H1 (cell line): ENCODE measurements around the gene STARD13. TPM values are rescaled to one million over a fixed set of nuclear protein-coding genes. Genes with fewer than 3 reads are reported as not detected.

Experiments used
- ASH2L ChIP-seq: fragments of 200-600, 300-600 bp; sonication (generic); IDR thresholded peaks from one replicate; pipeline ENCODE4 v1.7.1; 2017; ENCODE audit warnings: low read length
- ATF3 ChIP-seq: IDR thresholded peaks from 2 replicates; pipeline ENCODE4 v1.6.1; 2011; ENCODE audit warnings: low read depth, mild to moderate bottlenecking, low read length; ENCODE audit not compliant: insufficient read depth
- BCL11A ChIP-seq, 2 experiments: IDR thresholded peaks; one replicate each; pipeline ENCODE4 v1.6.1; 2011; ENCODE audit warnings: low read depth in 2 of 2, low read length in 2 of 2, mild to moderate bottlenecking in 2 of 2
- BRCA1 ChIP-seq: IDR thresholded peaks from 2 replicates; pipeline ENCODE4 v1.6.1; 2012; ENCODE audit warnings: low read depth, low read length, improper control_type of control experiment
- CEBPB ChIP-seq: IDR thresholded peaks from 2 replicates; pipeline ENCODE4 v1.6.1; 2012; ENCODE audit warnings: low read depth, low read length
- CHD1 ChIP-seq: IDR thresholded peaks from 2 replicates; pipeline ENCODE4 v1.6.1; 2012; ENCODE audit warnings: low read depth, low read length, improper control_type of control experiment
- CREB1 ChIP-seq: IDR thresholded peaks from 2 replicates; pipeline ENCODE4 v1.6.1; 2012; ENCODE audit warnings: inconsistent platforms
- EZH2 ChIP-seq: fragments of 200-600 bp; sonication (generic); IDR thresholded peaks from 2 replicates; pipeline ENCODE4 v1.7.1; 2012; ENCODE audit warnings: low read depth, mild to moderate bottlenecking, moderate library complexity, low read length, inconsistent platforms; ENCODE audit not compliant: severe bottlenecking
- FOSL1 ChIP-seq: IDR thresholded peaks from 2 replicates; pipeline ENCODE4 v1.6.1; 2011; ENCODE audit warnings: mild to moderate bottlenecking, low read depth, low read length, moderate library complexity; ENCODE audit not compliant: insufficient read depth
- HDAC2 ChIP-seq, 2 experiments: fragments of 300-600 bp in 1 of 2; sonication (generic) in 1 of 2; IDR thresholded peaks; 2 replicates each; pipeline ENCODE4 v1.6.1; 2011 to 2012; ENCODE audit warnings: low read depth in 2 of 2, low read length in 2 of 2, mild to moderate bottlenecking in 2 of 2, moderate library complexity in 2 of 2, borderline replicate concordance in 1 of 2, inconsistent platforms in 1 of 2
- KDM4A ChIP-seq: IDR thresholded peaks from one replicate; pipeline ENCODE4 v1.7.1; 2012; ENCODE audit warnings: low read depth, mild to moderate bottlenecking, moderate library complexity, low read length, inconsistent platforms; ENCODE audit not compliant: severe bottlenecking
- POLR2AphosphoS5 ChIP-seq: IDR thresholded peaks from 2 replicates; pipeline ENCODE4 v1.6.1; 2011; ENCODE audit warnings: low read depth, low read length
- RBBP5 ChIP-seq: IDR thresholded peaks from 2 replicates; pipeline ENCODE4 v1.7.1; 2012; ENCODE audit warnings: low read depth, mild to moderate bottlenecking, inconsistent platforms, low read length, moderate library complexity, borderline replicate concordance
- RXRA ChIP-seq: IDR thresholded peaks from 2 replicates; pipeline ENCODE4 v1.6.1; 2011; ENCODE audit warnings: low read depth, mild to moderate bottlenecking, low read length, moderate library complexity; ENCODE audit not compliant: insufficient read depth
- SIN3A ChIP-seq, 2 experiments: IDR thresholded peaks in 1 of 2; conservative IDR thresholded peaks in 1 of 2; 2 replicates each; pipeline ENCODE4 v1.6.1; 2011 to 2012; ENCODE audit warnings: low read length in 2 of 2, improper control_type of control experiment in 1 of 2, low read depth in 1 of 2, mild to moderate bottlenecking in 1 of 2
- SP1 ChIP-seq: IDR thresholded peaks from 2 replicates; pipeline ENCODE4 v1.6.1; 2011; ENCODE audit warnings: low read depth, low read length
- SRF ChIP-seq: IDR thresholded peaks from 2 replicates; pipeline ENCODE4 v1.6.1; 2011; ENCODE audit warnings: mild to moderate bottlenecking, low read depth, low read length, moderate library complexity
- TAF7 ChIP-seq: optimal IDR thresholded peaks from 2 replicates; pipeline ENCODE3; 2011; ENCODE audit warnings: low read depth, mild to moderate bottlenecking, inconsistent platforms, low read length, moderate library complexity, borderline replicate concordance
- TBP ChIP-seq: IDR thresholded peaks from 2 replicates; pipeline ENCODE4 v1.6.1; 2011; ENCODE audit warnings: low read depth, low read length, improper control_type of control experiment
- TCF12 ChIP-seq: IDR thresholded peaks from 2 replicates; pipeline ENCODE4 v1.6.1; 2011; ENCODE audit warnings: low read depth, mild to moderate bottlenecking, low read length
- TEAD4 ChIP-seq: IDR thresholded peaks from 2 replicates; pipeline ENCODE4 v1.6.1; 2012; ENCODE audit warnings: low read depth, low read length, inconsistent platforms, mixed read lengths
- USF2 ChIP-seq: IDR thresholded peaks from 2 replicates; pipeline ENCODE4 v1.6.1; 2011; ENCODE audit warnings: low read length, improper control_type of control experiment
- YY1 ChIP-seq: IDR thresholded peaks from 2 replicates; pipeline ENCODE4 v1.6.1; 2011; ENCODE audit warnings: low read depth, mild to moderate bottlenecking, low read length
- polyA plus RNA-seq, 7 experiments: library from polyadenylated mRNA; depleted of rRNA in 3 of 7; stranded (reverse) in 5 of 7; unstranded in 2 of 7; fragments of >200 nt in 5 of 7; fragments of 200-250 nt in 2 of 7; gene quantifications; 1 replicate in 5 of 7; 2 replicates in 1 of 7; 4 replicates in 1 of 7; pipeline versions ENCODE4 v1.2.1 to v1.2.3, GENCODE V29; 2011 to 2013; ENCODE audit warnings: missing spikeins in 2 of 7, mixed read lengths in 2 of 7
- total RNA-seq: library from RNA; stranded (reverse); fragmentation: NEBNext Ultra II Directional; extraction: Animal tissue kit (Norgen Biotek cat#: 25700); gene quantifications from 2 replicates; pipeline ENCODE4 v1.2.1, GENCODE V29; 2021

The STARD13 gene
- total and polyA plus RNA-seq, 2 of the 8 experiments (the other 6 are each of a cell fraction or from before 2014, with no cell fraction given): 0.82 to 2.9 TPM

GRCh38 chr13:33285420-33286124 lies at the start of gene STARD13 (continued):
- peak; percentile 44 for TF ChIP-seq KDM4A
- no peak for TF ChIP-seq CEBPB
- TF ChIP-seq CREB1: 0 out of 2 replicates have a peak, but pooled peaks have one; percentile 31
- TF ChIP-seq RBBP5: no peak
- TF ChIP-seq ATF3: peak; percentile 92
- no peak for TF ChIP-seq BCL11A (IDR thresholded peaks at IDR 0.05; ENCODE audit: low read depth in 2 of 2, low read length in 2 of 2)
- TF ChIP-seq TAF7: no peak
- no peak for TF ChIP-seq BRCA1
- no peak for TF ChIP-seq SRF
- no peak for TF ChIP-seq EZH2
- peak; percentile 96 for TF ChIP-seq USF2
- TF ChIP-seq CHD1: no peak
- 0 out of 2 replicates have a peak, but pooled peaks have one; percentile 43 for TF ChIP-seq TEAD4
- TF ChIP-seq SIN3A (conservative IDR thresholded peaks at IDR 0.05 in 1 of 2, IDR thresholded peaks at IDR 0.05 in 1 of 2; ENCODE audit: low read depth in 1 of 2, low read length in 2 of 2): no peak
- no peak for TF ChIP-seq FOSL1
- TF ChIP-seq ASH2L: no peak
- TF ChIP-seq SP1: 0 out of 2 replicates have a peak, but pooled peaks have one; percentile 16
- no peak for TF ChIP-seq TCF12
- TF ChIP-seq YY1: no peak
- TF ChIP-seq HDAC2 (IDR thresholded peaks at IDR 0.05; ENCODE audit: borderline replicate concordance in 1 of 2, low read depth in 2 of 2, low read length in 2 of 2): no peak
- no peak for TF ChIP-seq RXRA
- TF ChIP-seq POLR2AphosphoS5: peak; percentile 54; the same call in 1 of the 2 replicates
- no peak; the same call in none of the 2 replicates for TF ChIP-seq TBP
